Epithelial cell of proximal tubule (primary cell): Measurements from ENCODE around the gene SF3A1. TPM values are rescaled to one million over a fixed set of nuclear protein-coding genes. Genes with fewer than 3 reads are reported as not detected.

ENCODE experiments used
- DNase-seq: peaks from one replicate; pipeline ENCODE4 v3.0.0-alpha.2; 2011; ENCODE audit warnings: low read depth
- H3K4me3 ChIP-seq: 2 replicates; pipeline ENCODE4 v1.5.1; 2011; ENCODE audit warnings: low read depth, mild to moderate bottlenecking, low read length
- CTCF ChIP-seq: conservative IDR thresholded peaks from 2 replicates; pipeline ENCODE4 v1.5.1; 2012; ENCODE audit warnings: low read depth, mild to moderate bottlenecking, low read length
- total RNA-seq: library from RNA; depleted of rRNA; stranded (reverse); fragments of >200 nt; gene quantifications from 2 replicates; pipeline ENCODE4 v1.2.3, GENCODE V29; 2015

Gene SF3A1
- total RNA-seq, 1 donor from 2014 or later = 42.6 TPM

DNA sequence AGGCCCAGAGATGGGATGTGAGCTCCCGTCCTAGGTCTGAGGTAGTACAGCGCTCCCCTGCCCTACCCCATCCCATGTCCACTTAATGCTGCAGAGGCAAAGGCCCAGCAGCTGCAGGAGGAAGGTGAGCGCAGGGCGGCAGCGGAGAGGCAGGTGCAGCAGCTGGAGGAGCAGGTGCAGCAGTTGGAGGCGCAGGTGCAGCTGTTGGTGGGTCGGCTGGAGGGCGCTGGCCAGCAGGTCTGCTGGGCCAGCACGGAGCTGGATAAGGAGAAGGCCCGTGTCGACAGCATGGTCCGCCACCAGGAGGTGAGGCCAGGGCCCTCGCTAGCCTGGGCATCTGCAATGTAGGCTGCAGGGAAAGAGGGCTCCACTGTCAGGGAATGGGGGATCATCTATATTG, 15.3 kb upstream of the SF3A1 start:
- H3K4me3 ChIP-seq = no peak overlapping the region
- DNase-seq = no peak
- TF ChIP-seq CTCF = no peak

- no peak overlapping the region for H3K4me3 ChIP-seq
- TF ChIP-seq CTCF = no peak
- DNase-seq = no peak
Measured at GRCh38 chr22:30371321-30371720, 14.6 kb upstream of the SF3A1 start.

DNA sequence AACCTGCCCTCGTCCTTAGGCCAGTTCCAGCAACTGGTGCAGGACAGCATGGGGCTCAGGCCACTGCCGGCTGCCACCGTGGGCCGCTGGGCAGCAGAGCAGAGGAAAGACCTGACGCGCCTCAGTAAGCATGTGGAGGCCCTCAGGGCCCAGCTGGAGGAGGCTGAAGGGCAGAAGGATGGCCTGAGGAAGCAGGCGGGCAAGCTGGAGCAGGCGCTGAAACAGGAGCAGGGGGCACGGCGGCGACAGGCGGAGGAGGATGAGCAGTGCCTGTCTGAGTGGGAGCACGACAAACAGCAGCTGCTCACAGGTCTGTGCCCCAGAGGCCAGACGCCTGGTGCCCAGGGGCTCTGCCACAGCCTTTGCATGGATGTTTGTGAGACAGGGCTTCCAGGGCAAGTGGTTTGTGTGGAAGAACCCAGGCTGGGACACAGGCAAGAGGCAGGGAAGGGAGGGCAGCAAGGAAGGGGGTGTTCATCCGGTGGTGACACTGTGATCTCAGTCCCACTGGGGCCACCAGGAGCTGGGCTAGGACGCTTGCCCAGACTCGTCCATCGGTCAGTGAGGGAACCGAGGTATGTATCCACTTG, 14.0 kb upstream of the SF3A1 start:
- DNase-seq = no peak
- TF ChIP-seq CTCF = no peak
- no peak overlapping the region for H3K4me3 ChIP-seq

DNA sequence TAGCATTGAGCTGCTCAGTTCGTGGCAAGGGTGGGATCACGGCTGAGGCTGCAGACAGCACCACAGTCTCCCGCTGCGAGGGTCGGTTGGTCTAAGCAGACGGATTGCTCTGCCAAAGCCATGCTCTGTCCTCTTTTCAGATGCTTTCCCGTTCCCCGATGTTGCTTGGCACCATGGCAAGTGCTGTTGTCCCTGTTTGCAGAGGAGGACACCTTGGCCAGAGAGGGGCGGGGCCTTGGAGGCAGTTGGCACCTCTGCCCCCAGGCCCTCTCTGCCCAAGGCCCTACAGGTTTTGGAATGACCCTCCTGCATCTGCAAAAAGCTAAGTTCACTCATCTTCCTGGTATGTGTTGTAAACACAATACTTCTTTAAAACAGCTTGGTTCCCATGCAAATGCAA, 11.7 kb upstream of the SF3A1 start:
- DNase-seq = no peak
- TF ChIP-seq CTCF = no peak
- no peak overlapping the region for H3K4me3 ChIP-seq

DNA sequence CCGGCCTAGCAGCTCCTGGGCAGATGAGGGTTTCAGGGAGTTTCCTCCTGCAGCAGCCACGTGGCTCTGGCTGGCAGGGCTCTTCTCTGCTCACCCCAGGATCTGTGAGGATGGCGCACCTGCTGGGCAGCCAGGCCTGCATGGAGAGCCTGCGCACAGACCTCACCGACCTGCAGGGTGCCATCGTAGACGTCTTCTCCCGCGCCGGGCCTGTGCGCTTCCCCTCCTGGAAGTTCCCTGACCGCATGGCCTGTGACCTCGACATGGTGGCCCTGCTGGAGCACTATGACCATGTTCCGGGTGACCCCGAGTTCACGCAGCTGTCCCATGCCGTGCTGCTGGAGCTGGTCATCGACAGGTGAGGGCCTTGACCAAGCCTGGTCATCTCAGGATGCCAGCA, 9.2 kb upstream of the SF3A1 start:
- no peak for TF ChIP-seq CTCF
- no peak overlapping the region for H3K4me3 ChIP-seq
- no peak for DNase-seq

DNA sequence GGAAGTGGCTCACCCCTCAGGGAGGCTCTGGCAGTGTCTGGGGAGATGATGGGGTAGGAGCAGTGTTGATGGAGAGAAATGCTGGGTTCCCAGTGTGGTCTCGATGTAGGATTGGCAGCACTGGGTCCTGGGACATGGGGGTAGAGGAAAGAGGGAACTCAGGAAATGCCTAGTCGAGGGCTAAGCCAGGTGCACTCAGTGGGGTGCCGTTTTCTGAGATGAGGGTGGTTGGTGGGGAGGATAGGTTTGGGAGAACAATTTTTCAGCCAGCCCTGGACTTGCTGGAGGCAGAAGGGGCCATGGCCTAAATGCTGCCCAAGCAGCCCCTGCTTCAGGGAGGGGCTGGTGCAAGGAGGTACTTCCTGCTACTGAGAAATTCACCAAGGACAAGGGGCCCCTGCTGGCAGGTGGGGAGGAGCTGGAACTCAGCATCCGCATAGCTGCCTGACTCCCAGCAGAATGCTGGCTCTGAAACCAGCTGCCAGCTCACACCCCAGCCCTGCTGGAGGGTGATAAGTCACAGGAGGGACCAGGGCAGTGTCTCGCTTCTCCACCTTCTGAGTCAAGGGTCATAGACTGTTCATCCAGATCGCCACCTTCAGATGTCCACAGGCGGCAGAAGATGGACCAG, 6.1 kb upstream of the SF3A1 start:
- DNase-seq = no peak
- TF ChIP-seq CTCF = no peak
- H3K4me3 ChIP-seq = no peak overlapping the region
